ENCODE results near the gene DEGS1. TPM values are rescaled to one million over a fixed set of nuclear protein-coding genes. Genes with fewer than 3 reads are reported as not detected.

Gene DEGS1
- total RNA-seq, 1 donor from 2014 or later, result 55.5 TPM

DNA sequence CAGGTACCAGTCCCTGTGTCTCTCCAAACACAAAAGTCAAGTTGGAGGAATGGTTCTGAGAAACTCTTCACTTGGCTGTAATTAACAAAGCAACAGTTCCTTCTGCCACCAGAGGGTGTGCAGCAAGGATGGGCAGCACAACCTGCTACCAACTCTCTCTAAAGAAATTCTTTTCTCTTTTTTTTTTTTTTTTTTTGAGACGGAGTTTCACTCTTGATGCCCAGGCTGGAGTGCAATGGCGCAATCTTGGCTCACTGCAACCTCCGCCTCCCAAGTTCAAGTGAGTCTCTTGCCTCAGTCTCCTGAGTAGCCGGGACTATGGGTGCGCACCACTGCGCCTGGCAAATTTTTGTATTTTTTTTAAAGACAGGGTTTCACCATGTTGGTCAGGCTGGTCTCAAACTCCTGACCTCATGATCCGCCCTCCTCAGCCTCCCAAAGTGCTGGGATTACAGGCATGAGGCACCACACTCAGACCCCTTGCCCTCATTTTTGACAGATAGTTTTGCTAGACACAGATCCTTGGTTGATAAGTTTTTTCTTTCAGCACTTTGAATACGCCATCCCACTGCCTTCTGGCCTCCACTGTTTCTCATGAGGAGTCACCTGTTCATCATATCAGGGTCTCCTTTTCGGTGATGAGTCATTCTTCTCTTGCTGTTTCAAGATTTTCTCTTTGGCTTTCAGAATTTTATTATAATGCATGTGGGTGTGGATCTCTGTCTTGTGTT is 12.1 kb upstream of the DEGS1 start:
- no peaks in the 10 kb centered on the region for H3K36me3 Mint-ChIP-seq (ENCODE audit: low read depth)
- peaks cover 3% of the 10 kb centered on the region for H3K27me3 Mint-ChIP-seq
- ChIA-PET CTCF (no interaction called here), POLR2A (interaction anchor here (0.7 to 4.9 kb wide), 4 partner anchors 8 to 159 kb away, joined by 4 to 59 read pairs (median 6); partner anchors contain the start of genes DEGS1 and NVL)
- DNase-seq (no peak), ATAC-seq (ENCODE audit: low read depth) (peak; percentile 25)
- peaks cover 39% of the 10 kb centered on the region for H3K4me1 Mint-ChIP-seq
- H3K27ac Mint-ChIP-seq, result peak overlapping the region; percentile 2
- peaks cover 2% of the 10 kb centered on the region for H3K9me3 Mint-ChIP-seq
- intact Hi-C loops (cut with micrococcal nuclease), result loop anchor here (1.0 kb wide), 1 partner anchor 162 kb away; no protein-coding TSS in a partner anchor
- TF ChIP-seq, protein P1, sequence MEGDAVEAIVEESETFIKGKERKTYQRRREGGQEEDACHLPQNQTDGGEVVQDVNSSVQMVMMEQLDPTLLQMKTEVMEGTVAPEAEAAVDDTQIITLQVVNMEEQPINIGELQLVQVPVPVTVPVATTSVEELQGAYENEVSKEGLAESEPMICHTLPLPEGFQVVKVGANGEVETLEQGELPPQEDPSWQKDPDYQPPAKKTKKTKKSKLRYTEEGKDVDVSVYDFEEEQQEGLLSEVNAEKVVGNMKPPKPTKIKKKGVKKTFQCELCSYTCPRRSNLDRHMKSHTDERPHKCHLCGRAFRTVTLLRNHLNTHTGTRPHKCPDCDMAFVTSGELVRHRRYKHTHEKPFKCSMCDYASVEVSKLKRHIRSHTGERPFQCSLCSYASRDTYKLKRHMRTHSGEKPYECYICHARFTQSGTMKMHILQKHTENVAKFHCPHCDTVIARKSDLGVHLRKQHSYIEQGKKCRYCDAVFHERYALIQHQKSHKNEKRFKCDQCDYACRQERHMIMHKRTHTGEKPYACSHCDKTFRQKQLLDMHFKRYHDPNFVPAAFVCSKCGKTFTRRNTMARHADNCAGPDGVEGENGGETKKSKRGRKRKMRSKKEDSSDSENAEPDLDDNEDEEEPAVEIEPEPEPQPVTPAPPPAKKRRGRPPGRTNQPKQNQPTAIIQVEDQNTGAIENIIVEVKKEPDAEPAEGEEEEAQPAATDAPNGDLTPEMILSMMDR (IDR thresholded peaks at IDR 0.05), result no peak
- H3K4me3 Mint-ChIP-seq, result no peak overlapping the region

DNA sequence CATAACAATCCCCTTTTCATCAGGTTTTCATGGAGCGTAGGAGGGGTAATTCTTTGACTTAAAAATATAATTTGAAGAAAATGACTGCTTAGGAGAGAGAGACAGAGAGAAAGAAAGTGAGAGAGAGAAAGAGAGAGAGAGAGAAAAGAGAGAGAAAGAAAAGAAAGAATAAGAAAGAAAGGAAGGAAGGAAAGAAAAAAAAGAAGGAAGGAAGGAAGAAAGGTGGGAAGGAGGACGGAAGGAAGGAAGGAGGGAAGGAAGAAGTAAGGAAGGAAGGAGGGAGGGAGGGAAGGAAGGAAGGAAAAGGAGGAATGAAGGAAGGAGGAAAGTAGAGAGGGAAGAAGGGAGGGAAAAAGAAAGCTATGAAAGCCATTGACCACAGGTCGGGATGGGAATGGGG is 10.8 kb upstream of the DEGS1 start:
- ChIA-PET CTCF (no interaction called here), POLR2A (interaction anchor here (2.4 kb wide), 1 partner anchor 10 kb away, joined by 14 read pairs; the partner anchor contains the start of gene DEGS1)
- H3K36me3 Mint-ChIP-seq (ENCODE audit: low read depth), result no peaks in the 10 kb centered on the region
- TF ChIP-seq, protein P1 (IDR thresholded peaks at IDR 0.05), result no peak
- ATAC-seq (ENCODE audit: low read depth) (no peak), DNase-seq (no peak)
- intact Hi-C loops (cut with micrococcal nuclease), result no loop called here
- no peak overlapping the region for H3K27ac Mint-ChIP-seq
- H3K4me3 Mint-ChIP-seq, result no peak overlapping the region
- peaks cover 3% of the 10 kb centered on the region for H3K27me3 Mint-ChIP-seq
- H3K9me3 Mint-ChIP-seq, result peaks cover 2% of the 10 kb centered on the region
- H3K4me1 Mint-ChIP-seq, result peaks cover 40% of the 10 kb centered on the region

GRCh38 chr1:224173523-224173922 is 9.5 kb upstream of the DEGS1 start:
- Mint-ChIP-seq H3K4me1 (peaks cover 38% of the 10 kb centered on the region), H3K27ac (no peak overlapping the region), H3K9me3 (peaks cover 2% of the 10 kb centered on the region), H3K4me3 (no peak overlapping the region), H3K27me3 (peaks cover 3% of the 10 kb centered on the region), H3K36me3 (ENCODE audit: low read depth) (no peaks in the 10 kb centered on the region)
- CTCF ChIA-PET, result no interaction called here
- no peak for DNase-seq
- intact Hi-C loops (cut with micrococcal nuclease), result no loop called here
- TF ChIP-seq, protein P1 (IDR thresholded peaks at IDR 0.05), result no peak
- no peak for ATAC-seq (ENCODE audit: low read depth)
- POLR2A ChIA-PET, result interaction anchor here (2.4 kb wide), 1 partner anchor 9 kb away, joined by 14 read pairs; the partner anchor contains the start of gene DEGS1

- no peak overlapping the region for H3K4me3 Mint-ChIP-seq
- H3K9me3 Mint-ChIP-seq, result peaks cover 2% of the 10 kb centered on the region
- H3K27me3 Mint-ChIP-seq, result peaks cover 3% of the 10 kb centered on the region
- CTCF ChIA-PET, result no interaction called here
- H3K27ac Mint-ChIP-seq, result no peak overlapping the region
- ATAC-seq (ENCODE audit: low read depth) (no peak), DNase-seq (no peak)
- intact Hi-C loops (cut with micrococcal nuclease), result no loop called here
- TF ChIP-seq, protein P1 (IDR thresholded peaks at IDR 0.05), result no peak
- H3K4me1 Mint-ChIP-seq, result peaks cover 19% of the 10 kb centered on the region
- POLR2A ChIA-PET, result no interaction called here
- no peaks in the 10 kb centered on the region for H3K36me3 Mint-ChIP-seq (ENCODE audit: low read depth)
Observed at GRCh38 chr1:224175617-224176016, 7.4 kb upstream of the DEGS1 start.

- H3K27ac Mint-ChIP-seq, result no peak overlapping the region
- TF ChIP-seq, protein P1 (IDR thresholded peaks at IDR 0.05), result no peak
- intact Hi-C loops (cut with micrococcal nuclease), result no loop called here
- peaks cover 3% of the 10 kb centered on the region for H3K27me3 Mint-ChIP-seq
- ChIA-PET CTCF (no interaction called here), POLR2A (interaction anchor here (1.5 kb wide), 1 partner anchor 15 kb away, joined by 3 read pairs; no protein-coding TSS in a partner anchor)
- no peak overlapping the region for H3K4me3 Mint-ChIP-seq
- no peaks in the 10 kb centered on the region for H3K9me3 Mint-ChIP-seq
- DNase-seq, result no peak
- peaks cover 25% of the 10 kb centered on the region for H3K4me1 Mint-ChIP-seq
- ATAC-seq (ENCODE audit: low read depth), result no peak
- H3K36me3 Mint-ChIP-seq (ENCODE audit: low read depth), result no peaks in the 10 kb centered on the region
Observed at GRCh38 chr1:224177356-224177999, 5.6 kb upstream of the DEGS1 start.
